HUES64 (cell line): ENCODE measurements around the gene KATNAL2.
A peak's percentile ranks its signal among the peaks of the same experiment; 100 is the strongest.

ENCODE experiments used
- H3K27ac ChIP-seq: 2 replicates; pipeline ENCODE4 v1.7.0; 2013; ENCODE audit warnings: low read depth, low read length, inconsistent platforms
- H3K27me3 ChIP-seq: 2 replicates; pipeline ENCODE4 v1.6.1; 2013; ENCODE audit warnings: mild to moderate bottlenecking, low read length; ENCODE audit not compliant: insufficient read depth
- H3K36me3 ChIP-seq: 2 replicates; pipeline ENCODE4 v1.6.1; 2013; ENCODE audit warnings: mild to moderate bottlenecking, low read length; ENCODE audit not compliant: insufficient read depth
- H3K4me1 ChIP-seq: 2 replicates; pipeline ENCODE4 v1.6.1; 2013; ENCODE audit warnings: mild to moderate bottlenecking, low read length, moderate library complexity; ENCODE audit not compliant: insufficient read depth
- H3K4me3 ChIP-seq: 2 replicates; pipeline ENCODE4 v1.5.1; 2013; ENCODE audit warnings: mild to moderate bottlenecking, low read length, moderate library complexity
- H3K9ac ChIP-seq: 2 replicates; pipeline ENCODE4 v1.6.1; 2013; ENCODE audit warnings: mild to moderate bottlenecking, low read depth, low read length
- H3K9me3 ChIP-seq: 2 replicates; pipeline ENCODE4 v1.6.1; 2013; ENCODE audit warnings: low read depth, low read length; ENCODE audit not compliant: insufficient read depth
- WGBS: fragments of 150-250, 120-280 bp; methylation state at CpG from one replicate; pipeline ENCODE4 v1.1.7; 2013; ENCODE audit warnings: missing lambda C conversion rate; 5-methylcytosine and 5-hydroxymethylcytosine counted together

KATNAL2 gene

DNA sequence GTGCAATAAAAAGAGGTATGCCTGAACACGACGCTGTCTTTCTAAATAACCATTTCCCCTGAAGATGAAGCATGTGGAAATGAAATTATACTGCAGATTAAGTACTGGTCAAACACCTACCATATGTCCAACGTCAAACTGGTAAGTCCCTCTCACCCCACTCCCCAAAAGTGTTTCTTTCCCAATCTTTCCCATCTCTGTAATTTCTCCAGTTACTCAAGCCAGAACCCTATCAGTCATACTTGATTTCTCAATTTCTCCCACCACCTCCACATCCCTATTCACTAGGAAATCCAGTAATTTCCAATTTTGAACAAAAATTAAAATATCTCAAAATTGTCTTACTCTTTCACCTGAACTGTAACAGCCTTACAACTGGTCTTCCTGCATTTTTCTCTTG, 203.7 kb downstream of the KATNAL2 start:
- Histone ChIP-seq H3K9ac (no peak overlapping the region), H3K4me3 (no peak overlapping the region), H3K27ac (no peak overlapping the region), H3K36me3 (peaks cover 26% of the 10 kb centered on the region), H3K27me3 (no peaks in the 10 kb centered on the region), H3K9me3 (no peaks in the 10 kb centered on the region), H3K4me1 (peaks cover 8% of the 10 kb centered on the region)
- 96% methylated on average over 3 of the region's 3 CpGs for WGBS

GRCh38 chr18:47141289-47141688, 223.9 kb downstream of the KATNAL2 start:
- Histone ChIP-seq H3K9me3 (no peaks in the 10 kb centered on the region), H3K4me3 (no peak overlapping the region), H3K9ac (no peak overlapping the region), H3K36me3 (peaks cover 15% of the 10 kb centered on the region), H3K4me1 (no peaks in the 10 kb centered on the region), H3K27me3 (no peaks in the 10 kb centered on the region), H3K27ac (no peak overlapping the region)

DNA sequence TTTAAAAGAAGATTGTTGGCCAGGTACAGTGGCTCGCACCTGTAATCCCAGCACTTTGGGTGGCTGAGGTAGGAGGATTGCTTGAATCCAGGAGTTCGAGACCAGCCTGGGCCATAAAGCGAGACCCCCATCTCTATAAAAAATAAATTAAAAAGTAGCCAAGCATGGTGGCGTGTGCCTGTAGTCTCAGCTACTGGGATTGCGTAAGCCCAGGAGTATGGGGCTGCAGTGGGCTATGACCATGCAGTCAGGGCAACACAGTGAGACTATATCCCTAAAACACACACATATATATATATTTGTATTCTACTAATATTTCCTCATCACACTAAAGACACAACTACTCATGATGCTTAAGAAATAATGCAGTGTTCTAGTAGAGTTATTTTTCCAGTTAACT, 225.8 kb downstream of the KATNAL2 start:
- no peaks in the 10 kb centered on the region for H3K9me3 ChIP-seq
- no peaks in the 10 kb centered on the region for H3K4me1 ChIP-seq
- H3K36me3 ChIP-seq, result peaks cover 6% of the 10 kb centered on the region; the same call in 1 of the 2 replicates
- H3K27ac ChIP-seq, result no peak overlapping the region
- WGBS, result 97% methylated on average over 5 of the region's 5 CpGs
- no peak overlapping the region for H3K4me3 ChIP-seq
- H3K9ac ChIP-seq, result no peak overlapping the region
- H3K27me3 ChIP-seq, result no peaks in the 10 kb centered on the region

- 97% methylated on average over 4 of the region's 4 CpGs for WGBS
- no peak overlapping the region for H3K9ac ChIP-seq
- H3K4me1 ChIP-seq, result peaks cover 4% of the 10 kb centered on the region; the same call in 1 of the 2 replicates
- no peaks in the 10 kb centered on the region for H3K9me3 ChIP-seq
- H3K27me3 ChIP-seq, result no peaks in the 10 kb centered on the region
- H3K36me3 ChIP-seq, result peaks cover 6% of the 10 kb centered on the region; the same call in 1 of the 2 replicates
- H3K27ac ChIP-seq, result no peak overlapping the region
- H3K4me3 ChIP-seq, result no peak overlapping the region
Measured at GRCh38 chr18:47143899-47144485, 226.6 kb downstream of the KATNAL2 start.

DNA sequence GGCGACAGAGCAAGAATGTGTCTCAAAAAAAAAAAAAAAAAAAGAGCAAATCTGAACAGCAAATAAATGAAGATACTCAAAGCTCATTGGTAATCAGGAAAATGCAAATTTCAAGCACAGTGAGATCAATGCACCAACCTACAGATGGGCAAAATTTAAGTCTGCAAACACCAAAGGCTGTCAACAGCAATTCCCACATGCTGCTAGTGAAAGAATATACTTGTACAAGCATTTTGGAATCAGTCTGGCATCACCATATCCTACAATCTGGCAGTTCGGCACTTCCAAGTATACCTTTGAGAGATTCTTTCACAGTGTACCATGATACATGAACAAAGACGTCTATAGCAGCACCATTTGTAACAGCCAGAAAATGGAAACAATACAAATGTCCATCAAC, 228.8 kb downstream of the KATNAL2 start:
- Histone ChIP-seq H3K9me3 (no peaks in the 10 kb centered on the region), H3K4me3 (no peak overlapping the region), H3K36me3 (peaks cover 6% of the 10 kb centered on the region; the same call in 1 of the 2 replicates), H3K27me3 (no peaks in the 10 kb centered on the region), H3K9ac (no peak overlapping the region), H3K27ac (no peak overlapping the region), H3K4me1 (peaks cover 8% of the 10 kb centered on the region; the same call in 1 of the 2 replicates)
- WGBS, result 98% methylated on average over 3 of the region's 3 CpGs

- H3K4me1 ChIP-seq, result peaks cover 12% of the 10 kb centered on the region; the same call in 1 of the 2 replicates
- peaks cover 12% of the 10 kb centered on the region for H3K36me3 ChIP-seq
- WGBS, result 16% methylated on average over 12 of the region's 12 CpGs
- peak overlapping the region; percentile 89 for H3K9ac ChIP-seq
- H3K27ac ChIP-seq, result peak overlapping the region; percentile 86
- H3K4me3 ChIP-seq, result peak overlapping the region; percentile 79
- no peaks in the 10 kb centered on the region for H3K9me3 ChIP-seq
- H3K27me3 ChIP-seq, result no peaks in the 10 kb centered on the region
Measured at GRCh38 chr18:47149457-47150028, 232.1 kb downstream of the KATNAL2 start.

DNA sequence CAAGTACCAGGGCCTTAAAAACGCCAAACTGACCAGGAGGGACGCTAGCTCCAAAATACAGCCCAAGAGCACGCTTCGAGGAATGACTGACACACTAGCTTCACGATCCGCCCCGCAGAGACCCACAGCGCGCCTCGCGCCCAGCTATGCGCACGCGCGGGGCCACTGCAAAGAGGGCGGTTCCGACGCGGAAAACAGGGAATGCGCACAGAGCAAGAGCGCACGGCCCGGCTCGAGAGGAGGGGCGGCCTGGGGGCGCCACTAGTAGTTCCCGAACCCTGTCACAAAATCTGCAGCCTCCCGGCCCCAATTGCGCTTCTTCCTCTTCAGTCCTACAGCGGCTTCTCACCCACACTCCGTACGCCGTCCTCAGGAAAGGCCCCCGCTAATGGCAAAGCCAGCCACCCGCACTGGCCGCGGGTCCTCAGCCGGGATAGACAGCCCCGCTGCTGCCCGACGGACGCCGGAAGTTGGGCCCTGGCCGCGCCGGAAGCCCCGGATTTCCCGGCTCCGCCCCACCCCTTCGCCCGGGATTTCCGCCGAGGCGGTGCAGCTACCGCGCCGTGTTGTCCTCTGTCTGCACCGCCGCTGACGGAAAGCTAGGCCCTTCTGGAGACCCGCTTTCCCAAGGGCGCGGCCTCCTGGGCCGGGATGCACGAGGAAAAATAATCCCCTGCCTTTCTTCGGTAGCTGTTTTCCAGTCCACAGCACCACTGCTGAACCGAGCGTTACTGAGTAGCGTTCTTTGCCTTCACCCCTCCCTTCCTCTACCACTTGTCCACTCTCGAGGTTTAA, 232.8 kb downstream of the KATNAL2 start, which contains the start of gene HDHD2:
Gene HDHD2 (minus strand): TSS at position 472 of the 795 bp plus-strand sequence. CDS start 14,061 bp downstream, outside the sequence.
- peaks cover 12% of the 10 kb centered on the region; the same call in 1 of the 2 replicates for H3K4me1 ChIP-seq
- H3K4me3 ChIP-seq, result peak within 1 kb of the TSS; percentile 79
- H3K27me3 ChIP-seq, result no peaks in the 10 kb centered on the region
- H3K36me3 ChIP-seq, result peaks cover 19% of the 10 kb centered on the region
- H3K27ac ChIP-seq, result peak within 1 kb of the TSS; percentile 86
- peak within 1 kb of the TSS; percentile 89 for H3K9ac ChIP-seq
- no peaks in the 10 kb centered on the region for H3K9me3 ChIP-seq
- WGBS, result under 1% methylated on average over 70 of the region's 70 CpGs

DNA sequence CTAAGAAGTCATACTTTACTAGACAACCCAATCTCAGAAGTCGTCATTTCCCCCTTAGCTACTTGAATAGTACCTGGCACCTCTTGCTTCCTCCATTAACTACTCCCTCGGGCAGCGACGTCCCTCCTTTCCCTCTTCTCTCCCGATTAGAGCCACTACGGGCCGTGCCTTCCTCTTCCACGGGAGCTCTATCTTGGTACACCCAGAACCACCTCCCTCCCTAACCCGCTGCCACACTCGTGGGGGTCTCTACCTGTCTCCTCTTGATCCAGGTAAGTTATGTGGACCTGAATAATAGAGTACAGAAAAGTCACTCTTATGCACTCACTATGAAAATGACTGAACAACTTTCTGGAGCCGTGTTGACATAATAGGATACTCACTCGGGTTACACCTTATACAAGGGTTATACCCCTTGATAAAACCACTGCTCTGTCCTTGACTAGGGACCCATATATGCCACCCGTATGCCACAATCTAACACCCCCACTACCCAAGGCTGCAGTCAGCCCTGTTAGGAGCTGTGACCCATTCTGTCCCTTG, 233.5 kb downstream of the KATNAL2 start:
- Histone ChIP-seq H3K36me3 (peaks cover 26% of the 10 kb centered on the region), H3K27ac (peak overlapping the region; percentile 86), H3K27me3 (no peaks in the 10 kb centered on the region), H3K9ac (peak overlapping the region; percentile 89), H3K4me1 (peaks cover 12% of the 10 kb centered on the region; the same call in 1 of the 2 replicates), H3K9me3 (no peaks in the 10 kb centered on the region), H3K4me3 (peak overlapping the region; percentile 79)
- 14% methylated on average over 11 of the region's 13 CpGs for WGBS

DNA sequence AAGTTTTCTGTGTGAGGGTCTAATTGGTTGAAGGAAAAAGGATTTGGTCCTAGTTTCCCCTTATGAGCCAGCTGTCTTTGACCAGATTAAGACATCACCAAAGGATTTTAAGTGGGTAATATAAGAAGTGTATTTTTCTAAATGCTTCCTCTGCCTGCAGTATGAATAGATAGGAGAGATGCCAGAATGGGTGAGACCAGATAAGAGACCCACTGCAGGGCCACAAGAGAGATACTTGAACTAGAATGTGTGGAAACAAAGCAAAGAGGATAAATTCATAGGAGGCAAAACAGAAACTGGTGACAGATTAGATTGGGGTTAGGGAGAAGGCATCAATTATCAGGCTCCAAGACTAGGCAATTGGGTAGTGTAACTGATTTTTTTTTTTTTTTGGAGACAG, 234.0 kb downstream of the KATNAL2 start:
- no peak overlapping the region for H3K27ac ChIP-seq
- H3K9ac ChIP-seq, result 0 out of 2 replicates have a peak overlapping the region, but pooled peaks have one; percentile 89
- peak overlapping the region; percentile 79 for H3K4me3 ChIP-seq
- no peaks in the 10 kb centered on the region for H3K27me3 ChIP-seq
- no peaks in the 10 kb centered on the region for H3K9me3 ChIP-seq
- peaks cover 12% of the 10 kb centered on the region; the same call in 1 of the 2 replicates for H3K4me1 ChIP-seq
- peaks cover 31% of the 10 kb centered on the region for H3K36me3 ChIP-seq
